PC-9 (cell line): Measurements from ENCODE around the gene MAP3K5.

Experiments
- CTCF ChIP-seq: fragments of 200-600 bp; sonication (generic); conservative IDR thresholded peaks from 2 replicates; pipeline ENCODE4 v1.6.1; 2017; ENCODE audit warnings: mixed run types, antibody characterized with exemption, mild to moderate bottlenecking, moderate library complexity
- EZH2 ChIP-seq: fragments of 200-600 bp; sonication (generic); IDR thresholded peaks from 2 replicates; pipeline ENCODE4 v1.8.0; 2017; ENCODE audit warnings: antibody characterized with exemption, low read depth

DNA sequence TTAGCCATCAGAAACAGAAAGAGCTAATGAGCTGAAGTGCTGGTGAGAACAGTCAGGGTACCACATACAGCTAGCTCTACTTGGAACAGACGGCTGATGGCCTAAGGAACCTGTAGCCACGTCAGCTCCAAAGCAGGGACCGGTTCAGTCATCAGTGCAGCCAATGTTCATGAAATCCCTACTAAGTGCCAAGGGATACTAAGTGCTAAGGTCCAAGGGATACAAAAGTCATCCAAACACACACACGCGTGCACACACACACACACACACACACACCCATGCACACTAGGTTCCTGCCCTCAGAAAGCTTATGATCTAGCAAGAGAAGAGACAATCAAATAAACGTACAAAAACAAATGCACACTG, 53.6 kb downstream of the MAP3K5 start:
- TF ChIP-seq CTCF (no peak), EZH2 (no peak)
